Tibial artery (tissue), 4 donors: Measurements from ENCODE around the gene CEACAM19.
"Not testable (repeated sequence)": the region's sequence is repeated elsewhere in the genome, so short reads cannot be mapped to it uniquely, and the experiment has no call there.

ENCODE experiments used
- DNase-seq, 2 donors: peaks; one replicate each; pipeline ENCODE4 v3.0.0-alpha.2; 2019
- H3K27ac ChIP-seq, 2 donors: fragments of 200-600 bp; sonication (generic) in 1 of 2; 1 replicate in 1 of 2; 2 replicates in 1 of 2; pipeline ENCODE4 v1.5.1; 2018 to 2019; ENCODE audit warnings: mild to moderate bottlenecking in 1 of 2
- H3K27me3 ChIP-seq, 2 donors: fragments of 200-600 bp; sonication (generic) in 1 of 2; one replicate each; pipeline versions ENCODE4 v1.5.1 to v1.6.0; 2016 to 2019
- H3K36me3 ChIP-seq, 3 donors: fragments of 200-600 bp; sonication (generic) in 2 of 3; one replicate each; pipeline ENCODE4 v1.5.1; 2016 to 2019; ENCODE audit warnings: mild to moderate bottlenecking in 2 of 3
- H3K4me1 ChIP-seq, 4 donors: fragments of 200-600 bp; sonication (generic) in 2 of 4; 1 replicate in 3 of 4; 2 replicates in 1 of 4; pipeline ENCODE4 v1.5.1; 2016 to 2019
- H3K4me3 ChIP-seq, 2 donors: fragments of 200-600 bp; sonication (generic) in 1 of 2; 1 replicate in 1 of 2; 2 replicates in 1 of 2; pipeline ENCODE4 v1.5.1; 2018 to 2019; ENCODE audit warnings: mild to moderate bottlenecking in 2 of 2
- H3K9me3 ChIP-seq, 3 donors: fragments of 200-600 bp; sonication (generic) in 1 of 3; one replicate each; pipeline ENCODE4 v1.5.1; 2016 to 2019
- intact Hi-C: fragments of 100-400 bp; cut with DNase I; formaldehyde crosslinking; loops from one replicate; pipeline ENCODE4 v1.15.0; 2023; ENCODE audit warnings: low total_unique reads
- TF ChIP-seq, protein P1 (sequence below), 2 experiments: fragments of 200-600 bp in 1 of 2; fragments of 450-650 bp in 1 of 2; IDR thresholded peaks; one replicate each; pipeline ENCODE4 v1.5.1; 2017 to 2019; ENCODE audit warnings: antibody characterized with exemption in 2 of 2, mild to moderate bottlenecking in 1 of 2, moderate library complexity in 1 of 2

The CEACAM19 gene

DNA sequence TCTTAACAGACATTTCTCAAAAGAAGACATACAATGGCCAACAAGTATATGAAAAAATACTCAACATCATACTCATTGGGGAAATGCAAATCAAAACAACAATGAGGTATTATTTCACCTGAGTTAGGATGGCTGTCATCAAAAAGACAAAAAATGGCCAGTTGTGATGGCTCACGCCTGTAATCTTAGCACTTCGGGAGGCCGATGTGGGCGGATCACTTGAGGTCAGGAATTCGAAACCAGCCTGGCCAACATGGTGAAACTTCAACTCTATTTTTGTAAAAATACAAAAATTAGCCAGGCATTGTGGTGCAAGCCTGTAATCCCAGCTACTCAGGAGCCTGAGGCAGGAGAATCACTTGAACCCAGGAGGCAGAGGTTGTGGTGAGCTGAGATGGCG lies 49.7 kb downstream of the CEACAM19 start:
- no peak overlapping the region for H3K27ac ChIP-seq
- peaks cover 0 to 17% of the 10 kb centered on the region in 2 donors for H3K27me3 ChIP-seq
- peaks cover 0 to 41% (median 29%) of the 10 kb centered on the region in 4 donors for H3K4me1 ChIP-seq
- TF ChIP-seq, protein P1, sequence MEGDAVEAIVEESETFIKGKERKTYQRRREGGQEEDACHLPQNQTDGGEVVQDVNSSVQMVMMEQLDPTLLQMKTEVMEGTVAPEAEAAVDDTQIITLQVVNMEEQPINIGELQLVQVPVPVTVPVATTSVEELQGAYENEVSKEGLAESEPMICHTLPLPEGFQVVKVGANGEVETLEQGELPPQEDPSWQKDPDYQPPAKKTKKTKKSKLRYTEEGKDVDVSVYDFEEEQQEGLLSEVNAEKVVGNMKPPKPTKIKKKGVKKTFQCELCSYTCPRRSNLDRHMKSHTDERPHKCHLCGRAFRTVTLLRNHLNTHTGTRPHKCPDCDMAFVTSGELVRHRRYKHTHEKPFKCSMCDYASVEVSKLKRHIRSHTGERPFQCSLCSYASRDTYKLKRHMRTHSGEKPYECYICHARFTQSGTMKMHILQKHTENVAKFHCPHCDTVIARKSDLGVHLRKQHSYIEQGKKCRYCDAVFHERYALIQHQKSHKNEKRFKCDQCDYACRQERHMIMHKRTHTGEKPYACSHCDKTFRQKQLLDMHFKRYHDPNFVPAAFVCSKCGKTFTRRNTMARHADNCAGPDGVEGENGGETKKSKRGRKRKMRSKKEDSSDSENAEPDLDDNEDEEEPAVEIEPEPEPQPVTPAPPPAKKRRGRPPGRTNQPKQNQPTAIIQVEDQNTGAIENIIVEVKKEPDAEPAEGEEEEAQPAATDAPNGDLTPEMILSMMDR (IDR thresholded peaks at IDR 0.05) = no peak
- no peak for DNase-seq
- intact Hi-C loops = no loop called here
- H3K36me3 ChIP-seq = no peaks in the 10 kb centered on the region
- H3K9me3 ChIP-seq = no peaks in the 10 kb centered on the region
- H3K4me3 ChIP-seq = no peak overlapping the region

DNA sequence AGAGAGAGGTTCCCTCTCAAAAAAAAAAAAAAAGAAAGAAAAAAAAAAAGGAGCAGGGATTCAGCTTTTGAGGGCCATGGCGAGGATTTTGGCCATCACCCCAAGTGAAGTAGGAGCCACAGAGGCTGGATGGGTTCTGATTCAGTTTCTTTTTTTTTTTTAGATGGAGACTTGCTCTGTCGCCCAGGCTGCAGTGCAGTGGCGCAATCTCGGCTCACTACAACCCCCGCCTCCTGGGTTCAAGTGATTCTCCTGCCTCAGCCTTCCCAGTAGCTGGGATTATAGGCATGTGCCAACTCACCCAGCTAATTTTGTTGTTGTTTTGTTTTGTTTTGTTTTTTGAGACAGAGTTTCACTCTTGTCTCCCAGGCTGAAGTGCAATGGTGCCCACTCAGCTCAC lies 50.1 kb downstream of the CEACAM19 start:
- H3K27ac ChIP-seq, H3K9me3 ChIP-seq, DNase-seq, H3K36me3 ChIP-seq, intact Hi-C loops, H3K4me3 ChIP-seq: not testable (repeated sequence)
- Histone ChIP-seq H3K4me1 (peaks cover 0 to 41% (median 29%) of the 10 kb centered on the region in 4 donors), H3K27me3 (peaks cover 0 to 17% of the 10 kb centered on the region in 2 donors)

DNA sequence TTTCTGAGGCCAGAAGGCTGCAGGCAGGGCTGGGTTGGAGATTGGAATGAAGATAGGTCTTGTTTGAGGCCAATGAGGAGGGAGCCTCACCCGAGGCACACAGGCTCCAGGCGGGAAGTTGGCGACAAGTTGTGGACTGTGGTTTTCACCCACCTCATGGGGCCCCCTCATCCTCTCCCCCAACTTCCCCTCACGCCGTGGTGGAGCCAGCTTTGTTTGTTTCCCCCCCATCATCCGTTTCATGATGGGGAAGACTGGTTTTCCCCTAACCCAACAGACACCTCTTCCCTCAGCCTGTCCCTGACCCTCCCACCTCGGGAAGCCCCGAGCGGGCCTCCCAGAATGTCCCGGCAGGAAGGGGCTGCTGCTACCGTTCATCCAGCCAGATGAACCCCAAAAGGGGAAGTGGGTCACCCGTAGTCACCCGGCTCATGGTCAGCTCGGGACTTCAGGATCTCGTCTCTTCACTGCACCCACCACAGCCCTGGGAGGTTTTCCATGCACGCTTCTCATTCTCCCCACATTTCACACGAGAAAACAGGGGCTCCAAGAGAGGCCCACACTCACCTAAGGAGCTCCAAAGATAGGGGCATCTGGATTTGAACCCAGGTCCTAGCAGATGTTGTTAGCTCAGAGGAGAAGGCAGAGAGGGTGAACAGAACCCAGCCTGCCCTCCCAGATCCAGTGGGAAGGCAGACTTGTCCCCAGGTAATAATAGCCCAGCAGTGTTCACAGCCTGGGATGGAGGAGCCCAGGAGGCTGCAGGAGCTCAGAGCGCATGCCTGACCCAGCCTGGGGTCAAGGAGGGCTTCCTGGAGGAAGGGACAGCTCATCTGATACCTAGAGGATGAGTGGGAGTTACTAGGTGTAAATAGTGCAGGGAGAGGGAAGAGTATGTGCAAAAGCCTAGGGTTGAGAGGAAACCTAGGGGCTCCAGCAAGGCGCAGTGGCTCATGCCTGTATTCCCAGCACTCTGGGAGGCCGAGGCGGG lies 51.1 kb downstream of the CEACAM19 start:
- Histone ChIP-seq H3K27me3 (peaks cover 0 to 17% of the 10 kb centered on the region in 2 donors), H3K4me3 (no peak overlapping the region), H3K36me3 (no peaks in the 10 kb centered on the region), H3K4me1 (peaks cover 0 to 41% (median 29%) of the 10 kb centered on the region in 4 donors), H3K9me3 (no peaks in the 10 kb centered on the region), H3K27ac (no peak overlapping the region)
- intact Hi-C loops = no loop called here
- DNase-seq = no peak
- TF ChIP-seq, protein P1 (IDR thresholded peaks at IDR 0.05) = no peak

DNA sequence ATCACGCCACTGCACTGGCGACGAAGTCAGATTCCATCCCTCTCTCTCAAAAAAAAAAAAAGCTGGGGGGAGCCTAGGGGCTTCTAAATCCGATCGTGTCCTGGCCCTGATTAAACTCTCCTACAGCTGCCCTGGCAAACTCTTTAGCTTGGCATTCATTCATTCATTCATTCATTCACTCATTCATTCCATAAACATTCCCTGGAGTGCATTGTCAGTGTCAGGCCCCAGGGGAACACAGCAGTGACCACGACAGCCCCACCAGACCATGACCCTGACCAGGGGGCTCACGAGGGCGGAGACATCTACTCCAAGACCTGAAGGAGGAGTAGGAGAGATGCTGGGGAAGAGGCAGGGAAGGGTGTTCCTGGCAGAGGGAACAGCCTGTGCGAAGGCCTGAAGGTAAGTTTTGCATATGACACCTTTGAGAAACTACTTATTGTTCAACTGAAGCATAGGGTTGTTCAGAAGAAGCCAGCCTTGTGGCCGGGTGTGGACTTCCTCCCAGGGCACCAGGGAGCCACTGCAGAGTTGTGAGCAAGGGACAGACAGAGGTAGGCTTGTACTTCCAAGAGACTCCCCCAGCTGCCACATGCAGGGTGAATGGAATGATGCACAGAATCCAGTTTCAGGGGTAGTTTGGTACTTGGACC lies 52.1 kb downstream of the CEACAM19 start:
- TF ChIP-seq, protein P1 (IDR thresholded peaks at IDR 0.05) = no peak
- H3K9me3 ChIP-seq = no peaks in the 10 kb centered on the region
- DNase-seq = no peak
- peaks cover 0 to 17% of the 10 kb centered on the region in 2 donors for H3K27me3 ChIP-seq
- no peak overlapping the region for H3K27ac ChIP-seq
- peaks cover 0 to 36% (median 25%) of the 10 kb centered on the region in 4 donors for H3K4me1 ChIP-seq
- no peaks in the 10 kb centered on the region for H3K36me3 ChIP-seq
- H3K4me3 ChIP-seq = no peak overlapping the region
- intact Hi-C loops = no loop called here

DNA sequence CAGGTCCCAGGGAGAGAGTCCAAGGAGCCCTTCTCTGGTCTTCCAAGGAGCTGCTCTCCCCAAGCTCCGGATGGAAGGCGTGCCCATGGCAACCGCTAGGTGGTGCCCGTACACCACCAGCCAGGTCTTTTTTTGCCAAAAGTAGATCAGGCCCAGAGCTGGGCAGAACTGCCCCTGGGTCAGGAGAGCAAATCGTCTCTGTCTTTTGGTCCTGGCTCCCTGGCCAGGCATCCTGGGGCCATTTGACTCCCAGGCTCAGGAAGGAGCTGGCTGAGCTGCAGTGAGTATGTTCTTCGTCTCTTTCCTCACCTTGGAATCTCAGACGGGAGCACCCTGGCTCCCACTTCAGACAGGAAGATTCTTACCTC lies 52.7 kb downstream of the CEACAM19 start:
- H3K9me3 ChIP-seq = no peaks in the 10 kb centered on the region
- no peak overlapping the region for H3K27ac ChIP-seq
- DNase-seq = peak; percentile 74 to 87
- H3K27me3 ChIP-seq = peaks cover 0 to 17% of the 10 kb centered on the region in 2 donors
- no peaks in the 10 kb centered on the region for H3K36me3 ChIP-seq
- H3K4me1 ChIP-seq = peaks cover 0 to 31% (median 20%) of the 10 kb centered on the region in 4 donors
- intact Hi-C loops = no loop called here
- H3K4me3 ChIP-seq = no peak overlapping the region
- TF ChIP-seq, protein P1 (IDR thresholded peaks at IDR 0.05) = peak; percentile 97 to 99

DNA sequence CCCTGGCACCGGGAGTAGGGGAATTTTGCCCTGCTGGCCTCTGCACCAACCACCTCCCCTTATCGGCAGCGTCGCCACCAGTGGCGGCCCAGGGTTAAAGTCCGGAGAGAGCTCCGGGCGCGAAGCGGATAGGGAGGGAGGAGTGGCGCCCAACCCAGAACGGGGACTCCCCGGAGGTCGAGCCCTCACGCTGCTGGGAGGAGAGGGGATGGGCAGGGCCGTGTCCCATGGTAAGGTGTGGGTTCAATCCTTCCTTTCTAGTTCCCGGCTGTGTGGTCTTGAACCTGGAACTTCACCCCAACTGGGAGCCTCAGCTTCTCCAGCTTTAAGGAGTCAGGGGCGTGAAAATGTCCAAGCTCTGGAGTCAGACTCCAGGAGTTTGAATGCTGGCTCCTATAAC lies 54.0 kb downstream of the CEACAM19 start:
- Histone ChIP-seq H3K4me1 (peaks cover 0 to 24% (median 16%) of the 10 kb centered on the region in 4 donors), H3K27me3 (peaks cover 0 to 17% of the 10 kb centered on the region in 2 donors), H3K9me3 (no peaks in the 10 kb centered on the region), H3K4me3 (no peak overlapping the region), H3K36me3 (no peaks in the 10 kb centered on the region), H3K27ac (no peak overlapping the region)
- peak in 1 of 2 donors; percentile 66 for DNase-seq
- TF ChIP-seq, protein P1 (IDR thresholded peaks at IDR 0.05) = peak in 1 of 2 experiments; percentile 4
- intact Hi-C loops = loop anchor here (1.0 kb wide), 1 partner anchor 45 kb away; no protein-coding TSS in a partner anchor
